Ramos (cell line): ENCODE measurements around the gene SKAP2.

Experiments used
- in situ Hi-C: fragments of 300-500 bp; cut with MboI; formaldehyde crosslinking; loops from one replicate; pipeline ENCODE4 v1.14.3; 2022; ENCODE audit warnings: low sequenced_read_pairs; ENCODE audit not compliant: unreplicated experiment

SKAP2 gene, protein sequence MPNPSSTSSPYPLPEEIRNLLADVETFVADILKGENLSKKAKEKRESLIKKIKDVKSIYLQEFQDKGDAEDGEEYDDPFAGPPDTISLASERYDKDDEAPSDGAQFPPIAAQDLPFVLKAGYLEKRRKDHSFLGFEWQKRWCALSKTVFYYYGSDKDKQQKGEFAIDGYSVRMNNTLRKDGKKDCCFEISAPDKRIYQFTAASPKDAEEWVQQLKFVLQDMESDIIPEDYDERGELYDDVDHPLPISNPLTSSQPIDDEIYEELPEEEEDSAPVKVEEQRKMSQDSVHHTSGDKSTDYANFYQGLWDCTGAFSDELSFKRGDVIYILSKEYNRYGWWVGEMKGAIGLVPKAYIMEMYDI

DNA sequence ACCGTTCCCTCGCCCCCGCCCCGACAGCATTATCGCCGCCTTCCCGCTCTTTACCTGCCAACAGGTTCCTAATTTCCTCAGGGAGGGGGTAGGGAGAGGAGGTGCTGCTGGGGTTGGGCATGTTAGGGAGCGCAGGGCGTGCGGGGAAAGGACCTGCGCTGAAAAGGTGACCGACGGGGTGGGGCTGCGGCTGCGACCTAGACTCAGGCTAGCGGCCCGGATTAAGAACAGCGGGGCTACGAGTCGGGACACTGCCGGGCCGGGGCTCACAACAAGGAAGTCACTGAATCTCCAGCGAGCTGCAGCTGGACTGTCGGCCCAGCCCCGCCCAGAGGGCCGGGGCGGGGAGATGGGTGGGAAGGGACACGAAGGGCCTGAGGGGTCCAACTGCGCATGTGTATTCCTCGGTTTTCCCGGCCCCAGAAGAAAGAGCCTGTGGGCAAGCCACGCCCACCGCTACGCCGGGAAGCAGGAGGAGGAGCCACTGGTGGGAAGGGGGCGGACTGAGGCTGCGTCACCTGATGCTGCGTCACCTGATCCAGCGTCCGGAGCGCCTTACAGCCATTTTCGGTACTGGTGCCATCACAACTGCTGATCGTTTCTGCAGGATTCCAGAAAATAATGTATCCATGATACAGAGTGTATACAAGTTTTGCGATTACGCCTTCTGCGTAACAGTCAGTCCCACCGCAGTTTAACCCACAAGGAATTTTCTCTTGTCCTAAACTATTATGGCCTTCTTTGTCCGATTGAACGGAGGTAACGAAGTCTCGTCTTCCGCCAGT is at the start of gene SKAP2:
SKAP2 (minus strand) TSS at position 282 of the 785 bp plus-strand sequence; CDS start at position 121, 161 bp downstream.
- in situ Hi-C loops: no loop called here

GRCh38 chr7:26912933-26913536 is 48.6 kb upstream of the SKAP2 start:
- in situ Hi-C loops: no loop called here

GRCh38 chr7:26912338-26912737 is 47.9 kb upstream of the SKAP2 start:
- in situ Hi-C loops: no loop called here

GRCh38 chr7:26910221-26910620 is 45.8 kb upstream of the SKAP2 start:
- in situ Hi-C loops: no loop called here

GRCh38 chr7:26900251-26900650 is 35.9 kb upstream of the SKAP2 start:
- in situ Hi-C loops: no loop called here

DNA sequence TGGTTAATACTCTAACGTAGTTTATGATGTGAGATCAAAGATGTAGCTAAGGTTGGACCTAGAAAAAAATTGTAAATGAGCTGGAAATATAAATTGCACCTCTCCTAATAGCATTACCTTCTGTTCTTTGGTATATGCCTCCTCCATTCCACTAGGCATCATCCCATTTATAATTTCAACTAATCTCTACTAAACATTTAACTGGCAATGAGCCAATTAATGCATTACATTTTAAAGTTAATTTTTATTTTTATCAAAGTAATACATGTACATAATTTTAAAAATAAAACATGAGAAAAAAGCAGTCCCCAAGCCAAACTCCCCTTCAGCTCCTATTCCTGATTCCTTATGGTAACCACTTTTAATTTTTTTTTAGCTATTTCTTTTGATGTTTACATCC is 35.1 kb upstream of the SKAP2 start:
- in situ Hi-C loops: no loop called here

GRCh38 chr7:26898891-26899290 is 34.5 kb upstream of the SKAP2 start:
- in situ Hi-C loops: no loop called here

- in situ Hi-C loops: no loop called here
Measured at GRCh38 chr7:26897928-26898327, 33.5 kb upstream of the SKAP2 start.

GRCh38 chr7:26891400-26892350 is 27.3 kb upstream of the SKAP2 start:
- in situ Hi-C loops: no loop called here

DNA sequence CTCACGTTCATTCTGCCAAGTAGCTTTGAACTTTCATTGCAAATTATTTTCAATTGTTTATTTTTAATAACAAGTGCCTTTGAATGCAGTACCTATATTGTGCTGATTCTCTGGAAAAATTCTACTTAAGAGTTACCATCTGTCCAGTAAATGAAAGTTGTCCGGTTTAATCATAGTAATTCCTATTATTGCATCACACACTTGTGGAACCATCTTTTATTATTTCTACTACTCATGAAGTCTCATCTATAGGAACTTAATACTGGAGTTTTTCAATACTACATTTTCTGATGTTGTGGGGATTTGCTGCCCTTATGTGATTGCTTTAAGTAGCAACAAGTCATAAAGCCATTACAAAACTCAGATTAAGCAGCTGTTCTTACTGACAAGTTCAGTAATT is 16.5 kb upstream of the SKAP2 start:
- in situ Hi-C loops: no loop called here

DNA sequence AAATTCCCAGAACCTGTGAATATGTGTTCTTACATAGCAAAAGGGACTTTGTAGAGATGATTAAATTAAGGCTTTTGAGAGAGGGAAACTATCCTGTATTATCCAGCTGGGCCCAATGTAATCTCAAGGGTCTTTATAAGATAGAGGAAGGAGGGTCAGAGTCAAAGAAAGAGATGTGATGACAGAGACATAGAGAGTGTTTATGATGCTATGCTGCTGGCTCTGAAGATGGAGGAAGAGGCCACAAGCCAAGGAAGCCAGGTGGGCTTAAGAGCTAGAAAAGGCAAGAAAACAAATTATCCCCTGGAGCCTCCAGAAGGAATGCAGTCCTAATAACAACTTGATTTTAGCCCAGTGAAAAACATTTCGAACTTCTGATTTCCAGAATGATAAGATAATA is 15.3 kb upstream of the SKAP2 start:
- in situ Hi-C loops: no loop called here

DNA sequence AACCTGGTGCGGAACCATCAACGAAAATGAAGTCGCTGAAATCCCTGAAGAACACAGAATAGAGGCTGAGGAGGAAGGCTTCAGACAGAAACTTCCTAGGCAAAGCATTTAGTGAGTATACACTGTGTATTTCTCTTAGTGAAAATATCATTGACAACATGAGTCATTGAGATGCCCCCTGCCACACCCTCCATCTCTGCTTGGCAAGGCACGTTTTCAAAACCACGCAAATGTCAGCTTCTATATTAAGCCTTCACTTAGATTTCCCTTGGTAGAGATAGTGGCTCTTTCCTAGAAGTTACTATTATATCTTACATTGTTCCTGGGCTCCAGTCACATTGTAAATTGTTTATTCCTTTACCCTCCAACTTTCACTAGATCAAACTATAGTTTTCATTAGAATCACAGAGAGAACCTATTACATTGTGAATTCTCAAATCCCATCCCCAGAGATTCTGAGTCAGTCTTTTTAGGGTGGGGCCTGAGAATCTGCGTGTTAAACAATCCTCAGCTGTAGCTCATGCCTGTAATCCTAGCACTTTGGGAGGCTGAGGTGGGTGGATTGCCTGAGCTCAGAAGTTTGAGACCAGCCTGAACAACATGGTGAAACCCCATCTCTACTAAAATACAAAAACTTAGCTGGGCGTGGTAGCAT is 4.6 kb upstream of the SKAP2 start:
- in situ Hi-C loops: no loop called here

DNA sequence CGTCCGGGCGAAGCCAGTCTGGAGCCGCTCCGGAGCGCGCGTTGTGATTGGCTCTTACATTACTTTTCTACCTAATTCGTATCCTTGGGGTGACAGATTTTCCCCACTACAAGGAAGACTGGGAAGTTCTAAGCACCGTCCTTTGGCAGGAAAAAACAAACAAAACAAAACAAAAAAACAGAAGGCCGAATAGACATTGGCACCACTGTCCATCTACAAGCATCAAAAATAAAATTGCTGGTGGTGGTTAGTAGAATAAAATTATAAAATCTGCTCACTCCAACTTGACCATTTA is 651 bp upstream of the SKAP2 start:
- in situ Hi-C loops: no loop called here

DNA sequence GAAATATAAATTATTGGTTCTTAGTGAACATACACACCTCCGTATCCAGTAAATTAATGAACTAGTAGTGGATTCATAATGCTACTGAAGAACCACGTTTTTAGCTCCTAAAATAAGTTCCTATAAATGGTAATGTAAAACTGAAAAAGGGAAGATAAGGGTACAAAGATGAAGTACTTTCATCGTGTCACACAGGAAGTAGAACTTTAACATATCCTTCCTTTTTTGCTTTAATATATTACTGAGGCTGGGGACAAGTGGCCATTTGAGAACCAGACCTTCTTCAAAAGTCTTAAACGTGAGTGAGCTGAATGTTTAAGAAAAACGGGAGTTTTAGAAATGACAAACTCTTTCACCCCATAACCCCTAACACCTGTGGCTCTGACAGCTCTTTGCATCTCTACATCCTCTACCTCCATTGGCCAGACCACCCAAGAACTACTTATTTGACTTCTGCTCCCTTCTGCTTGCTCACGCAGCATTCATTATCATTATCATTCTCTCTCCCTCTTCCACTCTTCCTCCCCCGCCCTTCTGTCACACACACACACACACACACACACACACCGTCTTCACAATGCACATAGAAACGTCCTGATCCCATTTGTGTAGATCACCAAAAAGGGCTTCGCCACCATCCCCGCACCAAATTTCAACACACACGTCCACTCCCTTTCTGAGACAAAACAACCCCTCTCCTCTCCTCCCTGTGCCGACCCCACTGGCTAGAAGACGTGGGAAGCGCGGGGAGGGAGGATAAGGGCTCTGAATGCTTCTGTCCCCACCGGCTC is 677 bp downstream of the SKAP2 start:
- in situ Hi-C loops: no loop called here

GRCh38 chr7:26862834-26863233 is 1.6 kb downstream of the SKAP2 start:
- in situ Hi-C loops: no loop called here

- in situ Hi-C loops: no loop called here
Measured at GRCh38 chr7:26861050-26861449, 3.3 kb downstream of the SKAP2 start.

DNA sequence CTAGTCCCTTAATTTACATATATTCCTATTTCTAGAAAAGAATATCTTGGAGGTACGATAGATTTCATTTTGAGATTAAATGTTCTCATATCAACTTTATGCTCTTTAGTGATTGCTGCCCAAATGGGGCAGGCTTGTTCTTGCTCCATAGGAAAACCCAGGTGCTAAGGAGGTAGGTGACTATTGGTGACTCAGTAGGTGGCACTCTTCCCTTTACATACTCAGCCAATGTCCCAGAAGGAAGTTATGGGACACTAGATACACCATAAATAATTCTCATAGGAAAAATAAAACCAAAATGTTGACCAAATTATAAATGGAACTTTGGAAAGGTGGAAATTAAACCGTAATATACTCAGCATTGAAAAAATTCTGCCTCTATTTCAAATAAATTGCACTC is 4.0 kb downstream of the SKAP2 start:
- in situ Hi-C loops: no loop called here

DNA sequence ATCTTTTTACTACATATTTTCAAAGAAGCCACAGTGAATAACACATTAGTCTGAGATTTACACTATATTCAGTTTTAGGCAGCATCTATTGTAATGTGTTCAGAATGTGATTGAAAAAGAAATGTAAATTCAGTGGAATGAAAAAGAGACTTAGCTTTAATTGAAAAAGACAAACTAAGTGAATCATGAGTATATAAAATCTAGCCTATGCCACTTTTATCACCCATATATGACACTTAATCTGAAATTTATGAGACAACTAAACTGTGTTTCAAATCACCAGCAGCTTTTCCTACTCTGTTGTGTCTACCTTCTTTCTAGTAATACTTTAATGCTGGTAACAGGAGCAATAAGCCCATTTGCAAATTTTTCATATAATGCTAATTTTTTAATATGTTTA is 4.7 kb downstream of the SKAP2 start:
- in situ Hi-C loops: loop anchor here (10.0 kb wide), 1 partner anchor 285 kb away; the partner anchor contains the start of genes HOXA5 and HOXA6

- in situ Hi-C loops: loop anchor here (10.0 kb wide), 1 partner anchor 286 kb away; the partner anchor contains the start of genes HOXA5 and HOXA6
Measured at GRCh38 chr7:26858735-26859134, 5.7 kb downstream of the SKAP2 start.
